Body of pancreas (tissue), 4 donors: ENCODE measurements around the gene ABCC1. TPM values are rescaled to one million over a fixed set of nuclear protein-coding genes. Genes with fewer than 3 reads are reported as not detected.

Source experiments
- ATAC-seq: fragments of 150-250 bp; one replicate; pipeline ENCODE4 v1.9.1; 2016
- DNase-seq, 4 donors: peaks; one replicate each; pipeline ENCODE4 v3.0.0-alpha.2; 2019
- H3K27ac ChIP-seq, 4 donors: fragments of 200-600 bp; sonication (generic); 1 replicate in 3 of 4; 2 replicates in 1 of 4; pipeline versions ENCODE4 v1.5.1 to v1.6.1; 2016 to 2019; ENCODE audit warnings: mild to moderate bottlenecking in 1 of 4, mixed read lengths in 1 of 4, moderate library complexity in 1 of 4
- H3K27me3 ChIP-seq, 2 donors: fragments of 200-600 bp; sonication (generic); one replicate each; pipeline ENCODE4 v1.6.0; 2016; ENCODE audit warnings: mild to moderate bottlenecking in 1 of 2
- H3K36me3 ChIP-seq, 2 donors: fragments of 200-600 bp; sonication (generic); replicated peaks in 1 of 2; 2 replicates each; pipeline ENCODE4 v1.5.1; 2016; ENCODE audit warnings: low read depth in 2 of 2; ENCODE audit not compliant: insufficient read depth in 1 of 2
- H3K4me1 ChIP-seq: fragments of 200-600 bp; sonication (generic); one replicate; pipeline ENCODE4 v1.6.0; 2016
- H3K4me3 ChIP-seq, 2 donors: fragments of 200-600 bp; sonication (generic); 1 replicate in 1 of 2; 2 replicates in 1 of 2; pipeline ENCODE4 v1.5.1; 2016 to 2019
- H3K9me3 ChIP-seq, 3 donors: fragments of 200-600 bp; sonication (generic); 1 replicate in 2 of 3; 2 replicates in 1 of 3; pipeline ENCODE4 v1.5.1; 2016
- CTCF ChIP-seq, 7 experiments: fragments of 450-650 bp in 4 of 7; fragments of 200-600 bp in 3 of 7; sonication (generic) in 3 of 7; IDR thresholded peaks; one replicate each; pipeline ENCODE4 v1.5.1; 2016 to 2019; ENCODE audit warnings: antibody characterized with exemption in 7 of 7
- POLR2A ChIP-seq, 3 donors: fragments of 450-650 bp; IDR thresholded peaks; one replicate each; pipeline ENCODE4 v1.6.1; 2016; ENCODE audit warnings: antibody characterized with exemption in 3 of 3, mild to moderate bottlenecking in 2 of 3
- WGBS, 2 donors: methylation state at CpG; one replicate each; pipeline ENCODE4 v1.1.5; 2017; 5-methylcytosine and 5-hydroxymethylcytosine counted together
- intact Hi-C: fragments of 100-400 bp; cut with DNase I; formaldehyde crosslinking; loops from one replicate; pipeline ENCODE4 v1.15.1; 2023
- total RNA-seq, 2 donors: library from RNA; depleted of rRNA; stranded (reverse); fragments of >200 nt; gene quantifications; one replicate each; pipeline ENCODE4 v1.1.0, GENCODE V29; 2016

ABCC1 gene
- total RNA-seq, 2 donors from 2014 or later = 12.7 to 23.1 TPM

- Histone ChIP-seq H3K4me1 (peaks cover 19% of the 10 kb centered on the region), H3K4me3 (no peak overlapping the region), H3K27ac (no peak overlapping the region), H3K36me3 (no peaks in the 10 kb centered on the region), H3K9me3 (no peaks in the 10 kb centered on the region), H3K27me3 (no peaks in the 10 kb centered on the region)
- ATAC-seq = no peak
- no peak for TF ChIP-seq CTCF (IDR thresholded peaks at IDR 0.05)
- no peak for TF ChIP-seq POLR2A (IDR thresholded peaks at IDR 0.05)
- whole genome bisulfite sequencing, 2 donors = 82 to 92% methylated on average over 7 of the region's 7 CpGs
- no peak for DNase-seq
- intact Hi-C loops = no loop called here
These were observed 21.5 kb downstream of the ABCC1 start for GRCh38 chr16:15970743-15971439.

GRCh38 chr16:15971440-15971815, 22.0 kb downstream of the ABCC1 start:
- DNase-seq = no peak

GRCh38 chr16:15972046-15972868, 22.8 kb downstream of the ABCC1 start:
- TF ChIP-seq POLR2A (IDR thresholded peaks at IDR 0.05) = no peak
- TF ChIP-seq CTCF (IDR thresholded peaks at IDR 0.05) = no peak
- Histone ChIP-seq H3K4me3 (no peak overlapping the region), H3K4me1 (peaks cover 6% of the 10 kb centered on the region), H3K27ac (no peak overlapping the region), H3K36me3 (no peaks in the 10 kb centered on the region), H3K9me3 (no peaks in the 10 kb centered on the region), H3K27me3 (no peaks in the 10 kb centered on the region)
- no peak for DNase-seq
- intact Hi-C loops = no loop called here
- ATAC-seq = no peak
- WGBS, 2 donors = 33% methylated on average over 3 of the region's 3 CpGs

More at GRCh38 chr16:15971440-15971815, 22.0 kb downstream of the ABCC1 start:
- no peaks in the 10 kb centered on the region for H3K9me3 ChIP-seq
- peaks cover 14% of the 10 kb centered on the region for H3K4me1 ChIP-seq
- no peaks in the 10 kb centered on the region for H3K36me3 ChIP-seq
- intact Hi-C loops = no loop called here
- H3K27ac ChIP-seq = no peak overlapping the region
- no peaks in the 10 kb centered on the region for H3K27me3 ChIP-seq
- no peak for TF ChIP-seq CTCF (IDR thresholded peaks at IDR 0.05)
- no peak for TF ChIP-seq POLR2A (IDR thresholded peaks at IDR 0.05)
- ATAC-seq = no peak
- H3K4me3 ChIP-seq = no peak overlapping the region
- 88 to 91% methylated on average over 8 to 9 of the region's 9 CpGs for WGBS, 2 donors

- H3K27ac ChIP-seq = no peak overlapping the region
- intact Hi-C loops = no loop called here
- DNase-seq (no peak), ATAC-seq (peak; percentile 20)
- H3K4me1 ChIP-seq = peaks cover 6% of the 10 kb centered on the region
- no peak overlapping the region for H3K4me3 ChIP-seq
- H3K36me3 ChIP-seq = no peaks in the 10 kb centered on the region
- WGBS, 2 donors = 70 to 81% methylated on average over 5 of the region's 5 CpGs
- no peaks in the 10 kb centered on the region for H3K27me3 ChIP-seq
- TF ChIP-seq POLR2A (IDR thresholded peaks at IDR 0.05) = no peak
- H3K9me3 ChIP-seq = no peaks in the 10 kb centered on the region
These were observed 24.0 kb downstream of the ABCC1 start for GRCh38 chr16:15973421-15973820.

GRCh38 chr16:15974057-15974456, 24.6 kb downstream of the ABCC1 start:
- no peak overlapping the region for H3K4me3 ChIP-seq
- H3K9me3 ChIP-seq = no peaks in the 10 kb centered on the region
- no peak for ATAC-seq
- TF ChIP-seq POLR2A (IDR thresholded peaks at IDR 0.05) = no peak
- TF ChIP-seq CTCF (IDR thresholded peaks at IDR 0.05) = no peak
- peaks cover 6% of the 10 kb centered on the region for H3K4me1 ChIP-seq
- H3K27me3 ChIP-seq = no peaks in the 10 kb centered on the region
- 64 to 76% methylated on average over 2 of the region's 2 CpGs for WGBS, 2 donors
- no peaks in the 10 kb centered on the region for H3K36me3 ChIP-seq
- intact Hi-C loops = no loop called here
- no peak for DNase-seq
- no peak overlapping the region for H3K27ac ChIP-seq
